ENCODE results near the gene SIRT4.

DNA sequence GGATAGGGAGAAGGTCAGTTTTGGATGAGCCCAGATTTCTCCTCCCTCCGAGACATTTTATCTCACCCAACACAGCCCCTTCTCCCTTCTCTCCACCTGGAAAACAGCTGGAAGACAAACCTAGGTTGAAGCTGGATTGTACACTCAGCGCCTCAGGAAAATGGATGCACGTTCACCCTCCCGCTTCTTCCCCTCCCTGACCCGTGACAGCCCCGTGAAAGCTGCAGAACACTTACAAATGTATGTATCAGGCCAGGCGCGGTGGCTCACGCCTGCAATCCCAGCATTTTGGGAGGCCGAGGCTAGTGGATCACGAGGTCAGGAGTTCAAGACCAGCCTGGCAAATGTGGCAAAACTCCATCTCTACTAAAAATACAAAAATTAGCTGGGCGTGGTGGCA lies 14.6 kb upstream of the SIRT4 start:
- TF ChIP-seq, protein P1, sequence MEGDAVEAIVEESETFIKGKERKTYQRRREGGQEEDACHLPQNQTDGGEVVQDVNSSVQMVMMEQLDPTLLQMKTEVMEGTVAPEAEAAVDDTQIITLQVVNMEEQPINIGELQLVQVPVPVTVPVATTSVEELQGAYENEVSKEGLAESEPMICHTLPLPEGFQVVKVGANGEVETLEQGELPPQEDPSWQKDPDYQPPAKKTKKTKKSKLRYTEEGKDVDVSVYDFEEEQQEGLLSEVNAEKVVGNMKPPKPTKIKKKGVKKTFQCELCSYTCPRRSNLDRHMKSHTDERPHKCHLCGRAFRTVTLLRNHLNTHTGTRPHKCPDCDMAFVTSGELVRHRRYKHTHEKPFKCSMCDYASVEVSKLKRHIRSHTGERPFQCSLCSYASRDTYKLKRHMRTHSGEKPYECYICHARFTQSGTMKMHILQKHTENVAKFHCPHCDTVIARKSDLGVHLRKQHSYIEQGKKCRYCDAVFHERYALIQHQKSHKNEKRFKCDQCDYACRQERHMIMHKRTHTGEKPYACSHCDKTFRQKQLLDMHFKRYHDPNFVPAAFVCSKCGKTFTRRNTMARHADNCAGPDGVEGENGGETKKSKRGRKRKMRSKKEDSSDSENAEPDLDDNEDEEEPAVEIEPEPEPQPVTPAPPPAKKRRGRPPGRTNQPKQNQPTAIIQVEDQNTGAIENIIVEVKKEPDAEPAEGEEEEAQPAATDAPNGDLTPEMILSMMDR (IDR thresholded peaks at IDR 0.05): no peak
- no peak for TF ChIP-seq POLR2A (IDR thresholded peaks at IDR 0.05)
